ENCODE results near the gene CASR.

Gene CASR

GRCh38 chr3:122305818-122306621 lies 122.6 kb downstream of the CASR start:
- DNase-seq (ENCODE audit: low read depth) = no peak
- TF ChIP-seq CTCF (conservative IDR thresholded peaks at IDR 0.05; ENCODE audit: low read depth, low read length) = peak; percentile 32
- H3K4me3 ChIP-seq (ENCODE audit: low read length) = no peak overlapping the region

GRCh38 chr3:122306622-122306953 lies 123.1 kb downstream of the CASR start:
- TF ChIP-seq CTCF (conservative IDR thresholded peaks at IDR 0.05; ENCODE audit: low read depth, low read length) = no peak
- H3K4me3 ChIP-seq (ENCODE audit: low read length) = no peak overlapping the region
- no peak for DNase-seq (ENCODE audit: low read depth)

DNA sequence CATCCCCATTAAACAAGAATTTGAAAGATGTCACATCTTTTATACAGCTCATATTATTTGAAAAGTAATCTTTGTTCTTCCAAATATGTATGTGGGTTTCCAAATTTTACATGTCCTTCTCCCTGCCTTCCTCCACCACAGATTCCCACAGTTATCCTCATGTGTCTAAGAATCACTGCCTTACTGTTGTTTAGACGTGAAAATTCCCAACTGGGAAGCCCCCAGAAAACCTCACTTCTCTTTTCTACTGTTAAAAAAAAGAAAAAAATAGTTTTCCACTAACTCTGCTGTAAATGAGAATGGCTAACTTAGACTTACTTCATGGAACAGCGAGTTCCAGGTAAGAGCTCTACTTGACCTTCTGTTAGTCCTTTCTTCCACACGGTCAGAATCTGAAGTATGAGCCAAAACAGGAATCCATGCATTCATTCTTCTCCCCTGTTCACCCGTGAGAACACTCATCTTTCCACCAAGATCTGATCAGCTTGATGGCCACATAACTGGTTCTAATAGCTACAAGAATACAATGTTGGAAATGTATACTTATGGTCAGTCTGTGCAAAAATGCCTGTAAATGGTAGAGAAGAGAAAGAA lies 123.7 kb downstream of the CASR start:
- H3K4me3 ChIP-seq (ENCODE audit: low read length) = no peak overlapping the region
- no peak for DNase-seq (ENCODE audit: low read depth)
- no peak for TF ChIP-seq CTCF (conservative IDR thresholded peaks at IDR 0.05; ENCODE audit: low read depth, low read length)

- DNase-seq (ENCODE audit: low read depth) = no peak
- no peak overlapping the region for H3K4me3 ChIP-seq (ENCODE audit: low read length)
- no peak for TF ChIP-seq CTCF (conservative IDR thresholded peaks at IDR 0.05; ENCODE audit: low read depth, low read length)
These were observed 124.5 kb downstream of the CASR start for GRCh38 chr3:122307976-122308375.

- TF ChIP-seq CTCF (conservative IDR thresholded peaks at IDR 0.05; ENCODE audit: low read depth, low read length) = no peak
- no peak for DNase-seq (ENCODE audit: low read depth)
- no peak overlapping the region for H3K4me3 ChIP-seq (ENCODE audit: low read length)
These were observed 126.9 kb downstream of the CASR start for GRCh38 chr3:122310361-122310760.

- H3K4me3 ChIP-seq (ENCODE audit: low read length) = no peak overlapping the region
- no peak for TF ChIP-seq CTCF (conservative IDR thresholded peaks at IDR 0.05; ENCODE audit: low read depth, low read length)
- DNase-seq (ENCODE audit: low read depth) = no peak
These were observed 129.4 kb downstream of the CASR start for GRCh38 chr3:122312826-122313225.

GRCh38 chr3:122313281-122313680 lies 129.8 kb downstream of the CASR start:
- TF ChIP-seq CTCF (conservative IDR thresholded peaks at IDR 0.05; ENCODE audit: low read depth, low read length) = no peak
- DNase-seq (ENCODE audit: low read depth) = no peak
- no peak overlapping the region for H3K4me3 ChIP-seq (ENCODE audit: low read length)
